NAMALWA (cell line): ENCODE measurements around the gene TMEM109.

ENCODE experiments used
- DNase-seq: peaks from one replicate; pipeline ENCODE4 v3.0.0-alpha.2; 2015; ENCODE audit warnings: low spot score

TMEM109 gene

GRCh38 chr11:60942970-60943565 lies 29.1 kb downstream of the TMEM109 start:
- DNase-seq: no peak

- no peak for DNase-seq
These were observed 30.7 kb downstream of the TMEM109 start for GRCh38 chr11:60944490-60945294.

DNA sequence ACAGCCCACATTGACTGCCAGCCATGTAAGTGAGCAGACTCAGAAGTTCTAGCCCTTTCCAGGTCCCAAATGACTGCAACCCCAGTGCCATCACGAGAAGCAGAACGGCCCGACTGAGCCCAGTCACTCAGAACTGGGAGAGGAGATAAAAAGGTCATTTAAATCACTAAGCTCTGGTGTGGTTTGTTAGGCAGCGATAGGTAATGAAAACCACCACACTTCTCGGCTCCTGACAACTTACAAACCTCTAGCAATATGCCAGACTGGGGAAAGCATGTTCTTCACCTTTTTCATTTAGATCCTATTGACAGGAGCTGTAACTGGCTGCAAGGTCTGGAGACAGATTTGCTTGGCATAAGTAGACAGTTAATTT lies 31.3 kb downstream of the TMEM109 start:
- DNase-seq: no peak

DNA sequence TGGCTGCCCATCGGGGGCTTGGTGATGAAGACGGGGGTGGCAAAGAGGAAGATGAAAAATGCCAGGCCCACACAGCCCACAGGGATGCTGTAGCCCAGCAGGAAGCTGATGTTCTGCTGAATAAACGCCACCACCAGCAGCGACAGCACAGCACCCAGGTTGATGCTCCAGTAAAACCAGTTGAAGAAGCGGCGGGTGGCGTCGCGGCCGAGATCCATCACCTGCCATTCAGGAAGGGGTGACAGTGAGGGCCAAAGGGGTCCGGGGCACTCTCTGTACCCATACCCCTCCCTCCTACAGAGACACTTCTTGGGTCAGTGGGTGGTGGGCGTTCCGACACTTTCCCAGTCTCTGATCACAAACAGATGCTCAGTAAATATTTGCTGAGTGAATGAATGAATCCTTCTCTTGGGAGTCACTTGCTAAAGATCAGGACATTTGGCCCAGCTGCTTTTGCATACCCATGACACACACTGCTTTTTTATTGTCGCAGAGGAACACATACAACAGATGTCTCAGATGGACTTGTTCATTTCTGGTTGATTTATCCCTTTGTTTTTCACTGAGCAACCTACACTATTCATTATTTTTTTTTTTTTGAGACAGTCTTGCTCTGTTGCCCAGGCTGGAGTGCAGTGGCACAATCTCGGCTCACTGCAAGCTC lies 32.8 kb downstream of the TMEM109 start:
- no peak for DNase-seq

DNA sequence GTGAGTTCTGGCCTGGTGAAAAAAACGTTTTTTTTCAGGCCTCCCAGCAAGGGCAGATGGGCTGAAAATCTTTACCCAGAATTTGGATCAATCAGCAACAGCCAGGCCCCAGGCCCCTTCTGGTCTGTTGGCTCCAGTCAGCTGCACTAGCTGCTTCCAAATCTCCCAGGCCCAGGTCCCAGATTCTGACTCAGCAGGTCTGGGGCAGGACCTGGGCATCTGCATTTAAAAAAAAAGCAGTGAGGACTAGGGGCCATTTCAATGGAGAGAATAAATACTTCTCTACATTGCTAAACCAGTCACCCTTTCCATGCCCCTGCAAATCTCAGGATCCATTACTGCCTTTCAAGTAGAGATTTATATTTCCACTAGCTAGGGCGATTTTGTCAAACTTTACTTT lies 33.7 kb downstream of the TMEM109 start:
- DNase-seq: no peak

DNA sequence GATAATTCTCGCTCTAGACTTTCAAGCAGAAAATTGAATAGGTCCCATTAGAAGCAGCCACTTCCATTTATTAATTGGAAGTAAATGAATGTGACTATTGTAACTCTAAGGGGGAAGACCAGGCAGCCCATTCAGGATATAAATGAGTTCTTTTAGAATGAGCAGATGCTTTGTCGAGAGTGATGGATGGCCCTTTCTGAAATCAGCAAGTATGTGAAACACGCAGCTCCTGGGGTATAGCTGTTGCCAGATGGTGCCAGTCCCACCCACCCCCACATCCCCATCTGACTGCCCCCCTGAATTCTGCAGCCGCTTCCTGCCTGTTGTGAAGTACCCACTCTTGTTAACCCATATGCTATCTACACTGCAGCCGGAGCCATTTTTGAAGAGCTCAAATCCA lies 34.3 kb downstream of the TMEM109 start:
- DNase-seq: no peak

DNA sequence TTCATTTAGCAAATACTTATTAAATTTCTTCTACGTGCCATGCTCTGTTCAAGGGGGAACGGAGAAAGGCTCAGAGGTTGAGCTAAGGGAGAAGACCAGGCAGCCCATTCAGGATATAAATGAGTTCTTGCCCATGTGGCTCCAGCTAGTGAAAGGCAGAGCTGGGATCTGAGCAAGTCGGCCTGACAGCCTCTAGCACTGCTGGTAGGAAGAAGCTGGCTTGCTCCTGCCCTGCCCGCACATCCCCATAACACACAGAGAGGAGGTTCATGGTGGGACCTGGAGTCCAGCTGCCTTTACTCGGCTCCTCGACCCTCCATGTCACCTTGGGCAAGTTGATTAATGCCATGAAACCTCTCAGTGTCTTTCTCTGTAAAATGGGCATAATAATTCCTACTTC lies 36.1 kb downstream of the TMEM109 start:
- no peak for DNase-seq

GRCh38 chr11:60950933-60951605 lies 37.1 kb downstream of the TMEM109 start:
- no peak for DNase-seq

- DNase-seq: no peak
These were observed 37.6 kb downstream of the TMEM109 start for GRCh38 chr11:60951606-60951903.

- peak; percentile 92 for DNase-seq
These were observed 38.2 kb downstream of the TMEM109 start, which contains the start of gene SLC15A3 for GRCh38 chr11:60951904-60952741. Gene SLC15A3 (minus strand): TSS chr11:60952176. CDS start chr11:60951551, 625 bp downstream.

- no peak for DNase-seq
These were observed 38.8 kb downstream of the TMEM109 start for GRCh38 chr11:60952742-60953170.

- no peak for DNase-seq
These were observed 39.8 kb downstream of the TMEM109 start for GRCh38 chr11:60953781-60954180.

DNA sequence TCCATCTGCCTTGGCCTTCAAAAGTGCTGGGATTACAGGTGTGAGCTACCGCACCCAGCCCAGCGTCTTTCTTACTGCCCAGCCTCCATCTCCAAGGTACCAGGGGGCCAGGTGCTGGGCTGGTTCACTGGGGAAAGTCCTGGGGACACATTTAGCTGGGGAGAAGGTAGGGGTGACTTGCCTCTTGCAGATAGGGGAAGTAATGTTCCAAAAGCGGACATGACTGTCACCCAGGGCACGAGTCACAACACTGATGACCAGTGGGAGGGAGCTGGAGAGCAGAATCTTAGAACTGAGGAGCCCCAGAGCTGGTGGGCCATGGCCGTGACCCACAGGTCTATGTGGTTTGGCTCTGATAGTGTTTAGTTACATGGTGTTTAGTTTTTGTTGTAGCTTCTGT lies 40.5 kb downstream of the TMEM109 start:
- DNase-seq: no peak

GRCh38 chr11:60955571-60955970 lies 41.6 kb downstream of the TMEM109 start:
- DNase-seq: no peak

DNA sequence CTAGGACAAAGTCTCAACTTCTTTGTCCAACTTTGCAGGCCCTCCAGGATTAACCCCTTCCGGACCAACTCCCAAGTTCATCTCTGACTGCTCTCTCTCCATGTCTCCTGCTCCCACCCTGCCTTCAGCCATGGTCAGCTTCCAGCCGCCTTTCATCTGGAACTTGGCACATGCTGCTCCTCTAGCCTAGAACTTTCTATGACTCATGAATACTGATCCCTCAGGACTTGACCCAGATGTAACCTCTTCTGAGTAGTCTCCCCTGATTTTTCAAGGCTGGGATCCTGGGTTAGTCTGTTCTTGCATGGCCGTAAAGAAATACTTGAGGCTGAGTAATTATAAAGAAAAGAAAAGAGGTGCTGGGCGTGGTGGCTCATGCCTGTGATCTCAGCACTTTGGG lies 43.2 kb downstream of the TMEM109 start:
- no peak for DNase-seq

DNA sequence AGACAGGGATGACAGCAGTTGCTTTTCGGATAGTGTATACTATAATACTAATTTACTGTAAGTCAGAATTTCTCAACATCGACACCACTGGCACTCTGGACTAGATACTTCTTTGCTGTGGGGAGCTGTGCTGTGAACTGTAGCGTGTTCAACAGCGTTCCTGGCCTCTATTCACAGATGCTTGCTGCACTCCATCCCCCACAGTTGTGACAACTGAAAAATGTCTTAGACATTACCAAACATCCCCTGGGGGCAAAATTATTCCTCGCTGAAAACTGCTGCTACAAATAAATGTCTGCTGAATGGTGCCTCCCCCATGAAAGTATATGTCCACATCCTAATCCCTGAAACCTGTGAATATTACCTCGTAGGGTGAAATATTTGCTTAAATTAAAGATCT lies 45.5 kb downstream of the TMEM109 start:
- DNase-seq: no peak

GRCh38 chr11:60960405-60960804 lies 46.4 kb downstream of the TMEM109 start:
- no peak for DNase-seq

DNA sequence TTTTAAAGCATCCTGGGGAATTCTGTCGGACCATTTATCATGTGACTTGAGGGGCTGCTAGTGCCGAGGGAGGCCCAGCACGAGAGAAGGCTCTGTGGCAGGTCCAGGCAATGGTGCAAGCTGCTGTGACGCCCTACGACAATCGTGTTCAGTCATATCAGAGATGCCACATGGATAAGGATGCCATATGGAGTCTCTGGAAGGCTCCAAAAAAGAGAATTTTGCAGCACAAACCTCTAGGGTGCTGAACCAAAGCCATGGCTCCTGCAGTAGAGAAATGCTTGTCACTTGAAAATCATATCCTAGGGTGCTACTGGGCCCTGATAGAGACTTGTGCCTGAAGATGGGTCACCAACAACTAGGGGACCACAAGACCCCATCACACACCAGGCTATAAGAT lies 50.8 kb downstream of the TMEM109 start:
- DNase-seq: no peak

- DNase-seq: no peak
These were observed 52.9 kb downstream of the TMEM109 start for GRCh38 chr11:60966890-60967289.

DNA sequence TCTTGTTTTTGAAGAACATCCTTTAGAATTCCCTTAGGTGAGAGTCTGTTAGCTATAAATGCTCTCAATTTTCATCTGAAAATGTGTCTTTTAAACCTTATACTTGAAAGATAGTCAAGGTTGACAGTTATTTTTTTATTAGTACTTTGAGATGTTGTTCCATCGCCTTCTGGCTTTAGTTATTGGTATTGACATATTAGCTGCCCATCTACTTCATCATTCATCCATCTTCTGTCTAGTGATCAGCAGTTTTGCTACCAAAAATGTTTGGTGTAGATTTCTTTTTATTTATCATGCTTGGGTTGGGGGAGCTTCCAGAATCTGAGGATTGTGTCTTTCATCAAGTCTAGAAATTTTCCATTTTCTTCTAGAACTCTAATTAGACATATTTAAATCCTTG lies 54.3 kb downstream of the TMEM109 start:
- DNase-seq: no peak

DNA sequence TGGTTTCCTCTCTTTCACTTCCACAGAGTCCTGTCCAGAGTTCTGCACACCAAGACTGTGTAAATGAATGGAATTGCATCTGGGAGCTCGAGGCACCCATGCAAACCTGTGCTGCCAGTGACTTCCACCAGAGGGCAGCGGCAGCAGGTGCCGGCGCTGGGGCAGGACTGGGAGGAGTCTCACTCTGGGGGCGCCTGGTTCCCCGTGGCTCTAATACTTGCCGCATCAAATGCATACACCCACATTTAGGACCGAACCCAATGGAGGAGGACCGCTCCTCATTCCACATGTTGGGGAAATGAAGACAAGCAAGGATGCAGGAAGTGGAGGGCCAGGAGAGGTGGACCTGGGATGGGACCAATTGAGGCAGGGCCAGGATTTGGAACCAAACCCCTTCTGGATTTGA lies 56.4 kb downstream of the TMEM109 start:
- peak; percentile 73 for DNase-seq

DNA sequence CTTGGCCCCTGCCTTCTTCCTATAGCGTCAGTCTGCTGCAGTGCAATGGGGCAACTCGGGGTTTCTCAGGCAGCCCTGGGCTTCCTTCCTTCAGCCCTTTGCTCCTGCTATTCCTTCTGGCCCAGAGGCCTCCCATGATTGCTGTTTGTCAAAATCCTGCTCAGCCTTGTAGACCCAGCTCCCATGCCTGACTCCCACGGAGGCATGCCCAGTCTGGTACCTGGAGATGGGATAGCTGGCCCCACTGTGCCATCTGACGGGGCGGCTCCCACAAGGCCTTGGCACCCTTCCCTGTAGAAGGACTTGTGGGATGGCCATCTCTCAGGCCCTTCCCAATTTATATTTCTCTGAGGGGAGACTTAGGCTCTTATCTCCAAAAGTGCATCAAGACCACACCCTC lies 56.9 kb downstream of the TMEM109 start:
- DNase-seq: no peak
